Keratinocyte (primary cell): ENCODE results near the gene TATDN2. TPM values are rescaled to one million over a fixed set of nuclear protein-coding genes. Genes with fewer than 3 reads are reported as not detected.

Experiments used
- DNase-seq: peaks from one replicate; pipeline ENCODE4 v3.0.0-alpha.2; 2011; ENCODE audit warnings: low read depth, missing footprints, low spot score
- FAIRE-seq: peaks from 2 replicates; lab custom pipeline; 2011; peaks lifted over from hg19 to GRCh38; lab: Jason Lieb, UNC
- H2AFZ ChIP-seq: 2 replicates; pipeline ENCODE4 v1.6.0; 2012; ENCODE audit warnings: low read length, control low read depth, inconsistent platforms; ENCODE audit not compliant: control insufficient read depth
- H3K27ac ChIP-seq: 2 replicates; pipeline ENCODE4 v1.5.1; 2011; ENCODE audit warnings: low read length; ENCODE audit not compliant: control insufficient read depth, insufficient read depth
- H3K27me3 ChIP-seq: 3 replicates; pipeline ENCODE4 v1.6.0; 2011; ENCODE audit warnings: low read length; ENCODE audit not compliant: control insufficient read depth, insufficient read depth; ENCODE audit errors: extremely low read depth
- H3K36me3 ChIP-seq, 2 experiments: 2 replicates in 1 of 2; 3 replicates in 1 of 2; pipeline ENCODE4 v1.5.1; 2011; ENCODE audit warnings: low read length in 2 of 2, mild to moderate bottlenecking in 1 of 2; ENCODE audit not compliant: control insufficient read depth in 2 of 2, insufficient read depth in 2 of 2; ENCODE audit errors: extremely low read depth in 1 of 2
- H3K4me1 ChIP-seq: 3 replicates; pipeline ENCODE4 v1.5.1; 2011; ENCODE audit warnings: low read length; ENCODE audit not compliant: control insufficient read depth, insufficient read depth; ENCODE audit errors: extremely low read depth
- H3K4me2 ChIP-seq: 3 replicates; pipeline ENCODE4 v1.6.0; 2011; ENCODE audit warnings: low read depth, low read length; ENCODE audit not compliant: control insufficient read depth, insufficient read depth; ENCODE audit errors: extremely low read depth
- H3K4me3 ChIP-seq, 3 experiments: fragments of 200-600 bp in 1 of 3; sonication (generic) in 1 of 3; 2 replicates in 2 of 3; 3 replicates in 1 of 3; pipeline ENCODE4 v1.5.1; 2011 to 2016; ENCODE audit warnings: low read length in 3 of 3, mild to moderate bottlenecking in 3 of 3, control low read depth in 2 of 3, inconsistent platforms in 1 of 3, low read depth in 1 of 3, mixed read lengths in 1 of 3, mixed run types in 1 of 3, moderate library complexity in 1 of 3; ENCODE audit not compliant: control insufficient read depth in 2 of 3, insufficient read depth in 2 of 3; ENCODE audit errors: extremely low read depth in 1 of 3
- H3K79me2 ChIP-seq: 2 replicates; pipeline ENCODE4 v1.6.0; 2012; ENCODE audit warnings: low read length; ENCODE audit not compliant: control insufficient read depth, insufficient read depth
- H3K9ac ChIP-seq: 3 replicates; pipeline ENCODE4 v1.6.0; 2011; ENCODE audit warnings: low read length; ENCODE audit not compliant: control insufficient read depth, insufficient read depth; ENCODE audit errors: extremely low read depth
- H3K9me1 ChIP-seq: 3 replicates; pipeline ENCODE4 v1.6.0; 2011; ENCODE audit warnings: low read length; ENCODE audit not compliant: control insufficient read depth, insufficient read depth; ENCODE audit errors: extremely low read depth
- H3K9me3 ChIP-seq: 2 replicates; pipeline ENCODE4 v1.5.1; 2012; ENCODE audit warnings: low read depth, low read length; ENCODE audit not compliant: control insufficient read depth
- H4K20me1 ChIP-seq: 3 replicates; pipeline ENCODE4 v1.6.0; 2011; ENCODE audit warnings: low read length; ENCODE audit not compliant: control insufficient read depth, insufficient read depth; ENCODE audit errors: extremely low read depth
- CTCF ChIP-seq, 3 experiments: IDR thresholded peaks in 1 of 3; conservative IDR thresholded peaks in 1 of 3; optimal IDR thresholded peaks in 1 of 3; 2 replicates in 2 of 3; 3 replicates in 1 of 3; pipeline versions ENCODE3 to v1.5.1; 2011; ENCODE audit warnings: low read length in 3 of 3, mild to moderate bottlenecking in 3 of 3, moderate library complexity in 2 of 3, control low read depth in 1 of 3, inconsistent platforms in 1 of 3; ENCODE audit not compliant: insufficient read depth in 2 of 3; ENCODE audit errors: extremely low read depth in 1 of 3
- EZH2 ChIP-seq: IDR thresholded peaks from one replicate; pipeline ENCODE4 v1.6.1; 2012; ENCODE audit warnings: inconsistent platforms, mild to moderate bottlenecking, low read length, moderate library complexity
- dilution Hi-C: fragments of 300-500 bp; cut with MboI; formaldehyde crosslinking; loops from one replicate; pipeline ENCODE4 v1.7.0; 2020; ENCODE audit warnings: low sequenced_read_pairs; ENCODE audit not compliant: extremely low pct_ligation_motif_present
- polyA plus RNA-seq, 5 experiments: library from polyadenylated mRNA; depleted of rRNA in 3 of 5; stranded (reverse) in 3 of 5; stranded (forward) in 1 of 5; unstranded in 1 of 5; fragments of >200 nt; gene quantifications; 1 replicate in 1 of 5; 2 replicates in 3 of 5; 3 replicates in 1 of 5; pipeline versions ENCODE4 v1.2.1 to v1.2.3, GENCODE V29; 2011 to 2012; ENCODE audit warnings: missing spikeins in 2 of 5, low read depth in 1 of 5, low replicate concordance in 1 of 5

Gene TATDN2
- polyA plus RNA-seq, 1 donor (not counting 4 experiments of a cell fraction or from before 2014, with no cell fraction given) = 13.8 TPM

- no peak for FAIRE-seq
These were observed 7.5 kb upstream of the TATDN2 start for GRCh38 chr3:10240799-10241198.

GRCh38 chr3:10242182-10243065 lies 5.8 kb upstream of the TATDN2 start:
- Histone ChIP-seq H4K20me1 (no peaks in the 10 kb centered on the region), H3K4me3 (no peak overlapping the region), H3K79me2 (no peaks in the 10 kb centered on the region), H3K27ac (no peak overlapping the region), H3K9me1 (no peaks in the 10 kb centered on the region), H3K4me1 (peaks cover 2% of the 10 kb centered on the region), H3K4me2 (no peak overlapping the region), H3K27me3 (no peaks in the 10 kb centered on the region), H3K9me3 (no peaks in the 10 kb centered on the region), H3K9ac (no peak overlapping the region), H2AFZ (no peak overlapping the region), H3K36me3 (no peaks in the 10 kb centered on the region)
- no peak for FAIRE-seq
- DNase-seq = no peak
- TF ChIP-seq EZH2 (no peak), CTCF (optimal IDR thresholded peaks at IDR 0.05 in 1 of 3, IDR thresholded peaks at IDR 0.05 in 1 of 3, conservative IDR thresholded peaks at IDR 0.05 in 1 of 3; ENCODE audit: extremely low read depth in 1 of 3, insufficient read depth in 2 of 3, low read length in 3 of 3) (no peak)
- dilution Hi-C loops = no loop called here

More at GRCh38 chr3:10240799-10241198, 7.5 kb upstream of the TATDN2 start:
- TF ChIP-seq EZH2 = no peak
- TF ChIP-seq CTCF (optimal IDR thresholded peaks at IDR 0.05 in 1 of 3, IDR thresholded peaks at IDR 0.05 in 1 of 3, conservative IDR thresholded peaks at IDR 0.05 in 1 of 3; ENCODE audit: extremely low read depth in 1 of 3, insufficient read depth in 2 of 3, low read length in 3 of 3) = no peak
- Histone ChIP-seq H3K9me1 (no peaks in the 10 kb centered on the region), H3K4me1 (peaks cover 2% of the 10 kb centered on the region), H3K27me3 (no peaks in the 10 kb centered on the region), H4K20me1 (no peaks in the 10 kb centered on the region), H3K36me3 (no peaks in the 10 kb centered on the region), H3K27ac (no peak overlapping the region), H3K79me2 (no peaks in the 10 kb centered on the region), H3K9ac (no peak overlapping the region), H2AFZ (no peak overlapping the region), H3K4me2 (no peak overlapping the region), H3K9me3 (no peaks in the 10 kb centered on the region), H3K4me3 (no peak overlapping the region)
- DNase-seq = no peak
- dilution Hi-C loops = no loop called here
